GM21381 (cell line): Measurements from ENCODE around the gene IP6K2.
"Not testable (repeated sequence)": the region's sequence is repeated elsewhere in the genome, so short reads cannot be mapped to it uniquely, and the experiment has no call there.

Experiments
- ATAC-seq: cut with Tn5 transposase; IDR thresholded peaks from one replicate; pipeline ENCODE4 v1.9.1; 2021; ENCODE audit warnings: mild to moderate bottlenecking, moderate library complexity; ENCODE audit not compliant: unreplicated experiment

The IP6K2 gene, protein sequence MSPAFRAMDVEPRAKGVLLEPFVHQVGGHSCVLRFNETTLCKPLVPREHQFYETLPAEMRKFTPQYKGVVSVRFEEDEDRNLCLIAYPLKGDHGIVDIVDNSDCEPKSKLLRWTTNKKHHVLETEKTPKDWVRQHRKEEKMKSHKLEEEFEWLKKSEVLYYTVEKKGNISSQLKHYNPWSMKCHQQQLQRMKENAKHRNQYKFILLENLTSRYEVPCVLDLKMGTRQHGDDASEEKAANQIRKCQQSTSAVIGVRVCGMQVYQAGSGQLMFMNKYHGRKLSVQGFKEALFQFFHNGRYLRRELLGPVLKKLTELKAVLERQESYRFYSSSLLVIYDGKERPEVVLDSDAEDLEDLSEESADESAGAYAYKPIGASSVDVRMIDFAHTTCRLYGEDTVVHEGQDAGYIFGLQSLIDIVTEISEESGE

GRCh38 chr3:48716982-48717746, at the start of gene IP6K2:
TSS of gene IP6K2 (minus strand) at chr3:48717221. CDS start at chr3:48695291, 21,930 bp downstream.
- ATAC-seq: peak; percentile 95

DNA sequence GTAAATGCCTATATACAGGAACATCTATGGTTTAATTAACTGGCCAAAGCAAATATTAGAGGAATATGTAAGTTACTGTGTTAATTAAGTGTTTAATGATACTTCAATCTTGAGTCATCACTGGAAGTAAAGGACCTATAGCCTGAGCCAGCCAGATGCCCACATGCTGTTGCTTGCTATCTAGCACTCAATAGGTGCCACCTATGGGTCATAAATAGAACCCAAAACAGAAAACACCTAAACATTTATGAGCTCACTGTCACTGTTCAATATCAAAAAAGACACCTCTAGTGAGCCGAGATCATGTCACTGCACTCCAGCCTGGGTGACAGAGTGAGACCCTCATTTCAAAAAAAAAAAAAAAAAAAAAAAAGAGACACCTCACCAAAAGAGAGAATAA, 48.4 kb upstream of the IP6K2 start:
- no peak for ATAC-seq

DNA sequence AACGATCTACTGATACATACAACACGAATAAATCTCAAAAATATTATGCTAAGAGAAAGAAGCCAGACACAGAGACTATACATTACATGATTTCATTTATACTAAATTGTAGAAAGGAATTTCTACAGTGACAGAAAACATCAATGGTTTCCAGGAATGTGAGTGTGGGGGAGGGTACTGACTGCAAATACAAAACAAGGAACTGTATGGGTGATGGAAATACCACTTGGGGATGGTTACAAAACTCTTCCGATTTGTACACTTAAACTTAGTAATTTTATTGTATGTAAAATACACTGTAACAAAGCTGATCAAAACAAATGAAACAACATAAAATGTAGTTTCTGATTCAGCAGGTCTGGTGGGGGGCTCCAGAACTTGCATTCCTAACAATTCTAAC, 45.8 kb upstream of the IP6K2 start:
- ATAC-seq: no peak

GRCh38 chr3:48759991-48760540, 43.0 kb upstream of the IP6K2 start:
- not testable (repeated sequence) for ATAC-seq

GRCh38 chr3:48759531-48759930, 42.5 kb upstream of the IP6K2 start:
- ATAC-seq: not testable (repeated sequence)

- ATAC-seq: no peak
Measured at GRCh38 chr3:48759071-48759470, 42.0 kb upstream of the IP6K2 start.

GRCh38 chr3:48756640-48757039, 39.6 kb upstream of the IP6K2 start:
- ATAC-seq: no peak

DNA sequence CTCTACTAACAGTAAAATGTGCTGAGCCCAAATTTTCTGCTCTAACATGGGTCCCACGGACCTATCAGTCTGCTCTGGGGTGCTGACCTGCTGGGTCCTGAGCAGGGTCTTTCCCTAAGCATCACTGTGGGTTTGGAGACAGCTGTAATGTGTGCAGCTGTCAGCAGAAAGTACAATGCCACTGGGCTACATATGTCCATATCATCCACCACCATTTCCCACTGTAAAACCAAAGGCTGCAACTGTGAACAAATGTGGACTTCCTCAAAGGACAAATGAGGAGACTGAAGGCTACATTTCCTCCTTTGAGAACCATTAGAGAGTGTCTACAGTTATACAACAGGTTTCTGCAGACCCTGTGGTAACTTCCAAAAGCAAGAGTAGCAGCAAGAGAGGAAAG, 33.8 kb upstream of the IP6K2 start:
- ATAC-seq: no peak

GRCh38 chr3:48748754-48749153, 31.7 kb upstream of the IP6K2 start:
- no peak for ATAC-seq

DNA sequence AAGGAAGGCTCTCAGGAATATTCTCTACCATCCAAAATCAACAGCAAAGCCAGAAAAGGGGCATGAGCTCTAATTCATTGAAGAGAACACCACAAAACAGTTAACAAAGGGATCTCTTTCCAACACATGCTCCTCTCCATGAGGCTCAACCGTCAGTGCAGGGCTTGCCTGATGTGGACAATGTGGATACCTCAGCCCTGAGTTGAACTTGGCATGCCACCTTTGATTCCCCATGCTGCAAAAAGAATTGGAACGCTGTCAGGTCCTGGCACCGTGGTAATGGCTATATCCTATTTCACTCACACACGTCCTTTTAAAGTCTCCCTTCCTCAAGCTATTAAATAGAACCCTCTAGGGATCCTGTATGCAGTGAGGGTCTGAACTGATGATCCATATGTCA, 30.7 kb upstream of the IP6K2 start:
- ATAC-seq: no peak

GRCh38 chr3:48747015-48747615, 30.1 kb upstream of the IP6K2 start:
- no peak for ATAC-seq

- no peak for ATAC-seq
Measured at GRCh38 chr3:48743773-48744172, 26.8 kb upstream of the IP6K2 start.

DNA sequence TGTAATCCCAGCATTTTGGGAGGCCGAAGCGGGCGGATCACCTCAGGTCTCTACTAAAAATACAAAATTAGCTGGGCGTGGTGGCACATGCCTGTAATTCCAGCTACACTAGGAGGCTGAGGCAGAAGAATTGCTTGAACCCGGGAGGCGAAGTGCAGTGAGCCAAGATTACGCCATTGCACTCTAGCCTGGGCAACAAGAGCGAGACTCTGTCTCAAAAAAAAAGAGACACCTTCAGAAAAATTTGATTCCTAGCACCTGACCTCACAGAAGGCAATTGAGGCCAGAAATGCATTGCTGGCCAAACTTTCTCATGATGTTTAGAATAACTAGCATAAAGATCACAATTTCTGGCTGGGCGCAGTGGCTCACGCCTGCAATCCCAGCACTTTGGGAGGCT, 24.2 kb upstream of the IP6K2 start:
- ATAC-seq: not testable (repeated sequence)

- ATAC-seq: peak; percentile 73
Measured at GRCh38 chr3:48739955-48740823, 23.2 kb upstream of the IP6K2 start.

- ATAC-seq: no peak
Measured at GRCh38 chr3:48739617-48739954, 22.6 kb upstream of the IP6K2 start.

GRCh38 chr3:48738926-48739616, 22.1 kb upstream of the IP6K2 start:
- no peak for ATAC-seq

- no peak for ATAC-seq
Measured at GRCh38 chr3:48738144-48738536, 21.1 kb upstream of the IP6K2 start.

GRCh38 chr3:48735075-48735767, 18.2 kb upstream of the IP6K2 start:
- ATAC-seq: not testable (repeated sequence)

GRCh38 chr3:48734541-48734940, 17.5 kb upstream of the IP6K2 start:
- ATAC-seq: not testable (repeated sequence)
